Esophagus squamous epithelium (tissue), 4 donors: ENCODE data around the gene ADGRE1.

Experiments
- CTCF ChIP-seq, 6 experiments: fragments of 450-650 bp in 4 of 6; fragments of 200-600 bp in 2 of 6; sonication (generic) in 2 of 6; IDR thresholded peaks; one replicate each; pipeline ENCODE4 v1.5.1; 2016 to 2019; ENCODE audit warnings: antibody characterized with exemption in 6 of 6, mild to moderate bottlenecking in 4 of 6, moderate library complexity in 4 of 6
- POLR2A ChIP-seq, 4 donors: fragments of 450-650 bp; IDR thresholded peaks; one replicate each; pipeline ENCODE4 v1.6.1; 2017; ENCODE audit warnings: antibody characterized with exemption in 4 of 4, mild to moderate bottlenecking in 4 of 4, moderate library complexity in 3 of 4

GRCh38 chr19:6963244-6963852 lies 76.0 kb downstream of the ADGRE1 start:
- no peak for TF ChIP-seq CTCF (IDR thresholded peaks at IDR 0.05)
- no peak for TF ChIP-seq POLR2A (IDR thresholded peaks at IDR 0.05)
